SU-DHL-6 (cell line): ENCODE measurements around the gene HHIP.

Source experiments
- H2AFZ ChIP-seq: fragments of 200-600 bp; sonication (generic); 2 replicates; pipeline ENCODE4 v1.6.1; 2014; ENCODE audit warnings: low read depth, mild to moderate bottlenecking, moderate library complexity, mixed read lengths, antibody characterized with exemption, low read length; ENCODE audit not compliant: severe bottlenecking
- H3F3A ChIP-seq: fragments of 200-600 bp; shearing (Covaris generic); 2 replicates; pipeline ENCODE4 v1.6.0; 2016; ENCODE audit warnings: antibody characterized with exemption, mild to moderate bottlenecking; ENCODE audit not compliant: insufficient read depth
- H3K27ac ChIP-seq: fragments of 200-600 bp; sonication (generic); 2 replicates; pipeline ENCODE4 v1.5.1; 2016; ENCODE audit warnings: low read depth, mild to moderate bottlenecking, low read length, moderate library complexity, mixed read lengths
- H3K27me3 ChIP-seq: fragments of 200-600 bp; sonication (generic), shearing (Covaris generic); 2 replicates; pipeline ENCODE4 v1.6.0; 2014; ENCODE audit warnings: mild to moderate bottlenecking, low read length
- H3K36me3 ChIP-seq: fragments of 200-600 bp; sonication (generic); 2 replicates; pipeline ENCODE4 v1.6.1; 2014; ENCODE audit warnings: mild to moderate bottlenecking, low read length, mixed read lengths
- H3K4me2 ChIP-seq: fragments of 300-600, 200-600 bp; shearing (Covaris generic), sonication (generic); 2 replicates; pipeline ENCODE4 v1.6.0; 2014; ENCODE audit warnings: low read length, low read depth, mild to moderate bottlenecking; ENCODE audit not compliant: poor library complexity, severe bottlenecking
- H3K4me3 ChIP-seq: fragments of 200-600 bp; sonication (generic); 2 replicates; pipeline ENCODE4 v1.5.1; 2014; ENCODE audit warnings: antibody characterized with exemption, low read length, mild to moderate bottlenecking, mixed read lengths; ENCODE audit not compliant: insufficient read depth, poor library complexity, severe bottlenecking
- H3K79me2 ChIP-seq: fragments of 200-600 bp; sonication (generic); 2 replicates; pipeline ENCODE4 v1.6.1; 2014; ENCODE audit warnings: mild to moderate bottlenecking, low read length, moderate library complexity; ENCODE audit not compliant: insufficient read depth
- H3K9ac ChIP-seq: fragments of 200-600 bp; sonication (generic); 2 replicates; pipeline ENCODE4 v1.7.0; 2014; ENCODE audit warnings: mild to moderate bottlenecking, low read length
- H3K9me2 ChIP-seq: fragments of 200-600 bp; sonication (generic); replicated peaks from 2 replicates; pipeline ENCODE4 v1.6.1; 2014; ENCODE audit warnings: low read length; ENCODE audit not compliant: insufficient read depth
- H3K9me3 ChIP-seq: fragments of 200-600 bp; sonication (generic); 2 replicates; pipeline ENCODE4 v1.6.1; 2014; ENCODE audit warnings: low read length, mixed read lengths; ENCODE audit not compliant: insufficient read depth
- H4K20me1 ChIP-seq: fragments of 200-600 bp; sonication (generic); 2 replicates; pipeline ENCODE4 v1.6.1; 2014; ENCODE audit warnings: low read depth, mild to moderate bottlenecking, antibody characterized with exemption, low read length, moderate library complexity, mixed read lengths
- EZH2phosphoT487 ChIP-seq: fragments of 200-600 bp; sonication (generic), shearing (Covaris generic); conservative IDR thresholded peaks from 2 replicates; pipeline ENCODE4 v1.6.1; 2018; ENCODE audit warnings: mild to moderate bottlenecking, antibody characterized with exemption, low read length, moderate library complexity, mixed read lengths
- TF ChIP-seq, protein P1 (sequence below): fragments of 200-600 bp; sonication (generic); IDR thresholded peaks from one replicate; pipeline ENCODE4 v1.5.1; 2017; ENCODE audit warnings: antibody characterized with exemption, mild to moderate bottlenecking, low read length, moderate library complexity; ENCODE audit not compliant: insufficient read depth, poor library complexity, severe bottlenecking

The HHIP gene

DNA sequence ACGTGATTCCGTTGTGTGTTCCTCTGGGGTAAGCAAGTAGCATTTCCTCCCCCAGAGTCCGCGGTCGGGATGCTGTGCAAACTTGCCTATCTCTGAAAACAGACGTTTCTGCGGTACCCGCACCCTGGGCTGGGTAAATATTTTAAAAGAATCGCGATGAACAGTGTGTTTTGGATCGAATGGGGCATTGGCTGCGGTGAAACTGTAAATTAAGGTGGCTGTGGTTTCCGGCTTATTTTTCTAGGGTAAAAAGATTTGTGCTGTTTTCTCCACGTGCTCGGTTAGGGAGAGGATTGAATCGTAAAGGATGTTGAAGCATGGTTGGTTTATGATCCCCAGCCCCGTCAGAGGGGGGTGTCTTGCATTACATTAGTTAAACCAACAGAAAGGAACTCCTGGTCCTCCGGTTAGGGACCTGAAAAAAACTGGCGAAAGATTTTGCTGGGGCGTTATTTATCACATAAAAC, 1.2 kb downstream of the HHIP start:
- Histone ChIP-seq H3F3A (no peaks in the 10 kb centered on the region), H4K20me1 (no peaks in the 10 kb centered on the region), H3K4me2 (no peak overlapping the region), H3K4me3 (no peak overlapping the region), H3K9ac (no peak overlapping the region), H3K27me3 (no peaks in the 10 kb centered on the region), H3K27ac (no peak overlapping the region), H3K36me3 (no peaks in the 10 kb centered on the region), H3K79me2 (no peaks in the 10 kb centered on the region), H3K9me2 (no peaks in the 10 kb centered on the region), H2AFZ (no peak overlapping the region), H3K9me3 (no peaks in the 10 kb centered on the region)
- no peak for TF ChIP-seq EZH2phosphoT487
- TF ChIP-seq, protein P1, sequence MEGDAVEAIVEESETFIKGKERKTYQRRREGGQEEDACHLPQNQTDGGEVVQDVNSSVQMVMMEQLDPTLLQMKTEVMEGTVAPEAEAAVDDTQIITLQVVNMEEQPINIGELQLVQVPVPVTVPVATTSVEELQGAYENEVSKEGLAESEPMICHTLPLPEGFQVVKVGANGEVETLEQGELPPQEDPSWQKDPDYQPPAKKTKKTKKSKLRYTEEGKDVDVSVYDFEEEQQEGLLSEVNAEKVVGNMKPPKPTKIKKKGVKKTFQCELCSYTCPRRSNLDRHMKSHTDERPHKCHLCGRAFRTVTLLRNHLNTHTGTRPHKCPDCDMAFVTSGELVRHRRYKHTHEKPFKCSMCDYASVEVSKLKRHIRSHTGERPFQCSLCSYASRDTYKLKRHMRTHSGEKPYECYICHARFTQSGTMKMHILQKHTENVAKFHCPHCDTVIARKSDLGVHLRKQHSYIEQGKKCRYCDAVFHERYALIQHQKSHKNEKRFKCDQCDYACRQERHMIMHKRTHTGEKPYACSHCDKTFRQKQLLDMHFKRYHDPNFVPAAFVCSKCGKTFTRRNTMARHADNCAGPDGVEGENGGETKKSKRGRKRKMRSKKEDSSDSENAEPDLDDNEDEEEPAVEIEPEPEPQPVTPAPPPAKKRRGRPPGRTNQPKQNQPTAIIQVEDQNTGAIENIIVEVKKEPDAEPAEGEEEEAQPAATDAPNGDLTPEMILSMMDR, result no peak

DNA sequence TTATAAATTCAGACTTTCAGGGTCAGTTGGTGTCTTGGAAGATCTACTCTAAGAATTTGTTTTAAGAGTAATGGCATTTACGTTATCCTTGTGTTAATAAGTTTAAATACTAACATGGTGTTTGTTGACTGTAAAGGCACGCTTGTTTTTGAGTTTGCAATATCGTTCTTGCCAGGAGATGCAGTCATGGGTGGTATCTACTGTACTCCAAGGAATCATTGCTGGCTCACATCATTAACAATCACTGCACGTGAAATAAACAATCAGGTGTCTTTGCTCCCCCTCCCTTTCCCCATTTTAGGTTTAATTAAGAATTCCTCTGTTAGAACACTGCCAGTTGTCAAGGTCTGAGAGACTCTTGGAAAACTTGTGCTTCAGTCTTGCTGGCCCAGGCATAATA, 1.6 kb downstream of the HHIP start:
- no peaks in the 10 kb centered on the region for H3K9me2 ChIP-seq

DNA sequence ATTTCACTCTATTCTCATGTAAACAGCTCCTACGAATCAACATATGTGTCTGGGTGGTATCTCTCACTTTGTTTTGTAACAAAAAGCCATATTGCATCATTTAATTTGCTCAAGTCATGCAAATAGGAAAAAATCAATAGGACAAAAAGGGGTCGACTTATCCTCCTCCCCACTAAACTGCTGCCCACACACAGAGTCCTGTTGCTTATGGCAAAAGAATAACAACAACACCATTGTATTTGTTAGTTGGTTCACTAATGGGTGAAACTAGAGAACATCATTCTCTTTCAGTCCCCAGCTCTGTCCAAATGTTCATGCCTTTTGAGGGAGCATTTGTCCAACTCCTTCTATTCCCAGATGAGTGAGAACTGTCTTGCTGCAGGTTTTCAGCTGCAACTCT, 2.1 kb downstream of the HHIP start:
- no peaks in the 10 kb centered on the region for H3K9me3 ChIP-seq
- no peak overlapping the region for H3K4me3 ChIP-seq
- no peaks in the 10 kb centered on the region for H3K9me2 ChIP-seq
- H3K36me3 ChIP-seq, result no peaks in the 10 kb centered on the region
- no peaks in the 10 kb centered on the region for H3K27me3 ChIP-seq
- H3K4me2 ChIP-seq, result no peak overlapping the region
- H3K9ac ChIP-seq, result no peak overlapping the region
- no peak for TF ChIP-seq EZH2phosphoT487
- TF ChIP-seq, protein P1, result no peak
- H3K79me2 ChIP-seq, result no peaks in the 10 kb centered on the region
- H3F3A ChIP-seq, result no peaks in the 10 kb centered on the region
- H2AFZ ChIP-seq, result no peak overlapping the region
- no peaks in the 10 kb centered on the region for H4K20me1 ChIP-seq
- no peak overlapping the region for H3K27ac ChIP-seq

More for the DNA sequence above, 1.6 kb downstream of the HHIP start:
- Histone ChIP-seq H4K20me1 (no peaks in the 10 kb centered on the region), H3K9ac (no peak overlapping the region), H3K9me3 (no peaks in the 10 kb centered on the region), H3K36me3 (no peaks in the 10 kb centered on the region), H3K79me2 (no peaks in the 10 kb centered on the region), H2AFZ (no peak overlapping the region), H3K4me2 (no peak overlapping the region), H3K27ac (no peak overlapping the region), H3K27me3 (no peaks in the 10 kb centered on the region), H3K4me3 (no peak overlapping the region), H3F3A (no peaks in the 10 kb centered on the region)
- TF ChIP-seq, protein P1, result no peak
- TF ChIP-seq EZH2phosphoT487, result no peak

DNA sequence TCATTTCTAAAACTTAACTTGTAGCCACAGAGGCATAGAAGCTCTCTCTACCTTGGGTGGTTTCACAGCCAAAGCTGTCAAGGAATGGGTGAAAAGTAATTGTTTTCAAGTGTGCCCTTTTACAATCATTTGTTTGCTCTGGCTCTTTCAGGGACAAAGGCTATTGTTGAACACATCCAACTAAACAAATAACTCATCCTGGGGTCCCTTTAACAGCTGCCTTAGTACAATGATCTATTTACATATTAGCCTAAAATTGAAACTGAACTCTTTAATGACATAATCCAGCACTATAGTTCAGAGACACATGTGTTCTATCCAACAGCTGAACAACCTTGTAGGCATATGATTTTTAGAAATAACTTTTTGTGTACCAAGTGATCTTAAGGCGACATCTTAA, 3.7 kb downstream of the HHIP start:
- TF ChIP-seq EZH2phosphoT487, result no peak
- TF ChIP-seq, protein P1, result no peak
- Histone ChIP-seq H4K20me1 (no peaks in the 10 kb centered on the region), H2AFZ (no peak overlapping the region), H3K9me2 (no peaks in the 10 kb centered on the region), H3K27ac (no peak overlapping the region), H3K9ac (no peak overlapping the region), H3K4me2 (no peak overlapping the region), H3K4me3 (no peak overlapping the region), H3K9me3 (no peaks in the 10 kb centered on the region), H3K27me3 (no peaks in the 10 kb centered on the region), H3F3A (no peaks in the 10 kb centered on the region), H3K79me2 (no peaks in the 10 kb centered on the region), H3K36me3 (no peaks in the 10 kb centered on the region)
